H1 (cell line): ENCODE measurements around the gene CPNE4. TPM values are rescaled to one million over a fixed set of nuclear protein-coding genes. Genes with fewer than 3 reads are reported as not detected.
"Not testable (repeated sequence)": the region's sequence is repeated elsewhere in the genome, so short reads cannot be mapped to it uniquely, and the experiment has no call there.

Experiments
- CTCF ChIA-PET: fragments of 300-600 bp; sonication (Branson Sonifier 250); formaldehyde crosslinking; loops from one replicate; lab custom pipeline; 2021; ENCODE audit not compliant: partially characterized antibody; lab: Charles Lee
- POLR2A ChIA-PET: fragments of 300-600 bp; sonication (Branson Sonifier 250); formaldehyde crosslinking; loops from one replicate; lab custom pipeline; 2021; ENCODE audit warnings: inconsistent platforms; ENCODE audit not compliant: partially characterized antibody; lab: Charles Lee
- DNase-seq, 2 experiments: peaks; one replicate each; pipeline versions ENCODE4 v3.0.0 to v3.0.0-alpha.2; 2010 to 2022; ENCODE audit warnings: low spot score in 2 of 2, low read depth in 1 of 2, mixed read lengths in 1 of 2
- FAIRE-seq: peaks from 2 replicates; lab custom pipeline; 2011; peaks lifted over from hg19 to GRCh38; lab: Jason Lieb, UNC
- H2AFZ ChIP-seq: 2 replicates; pipeline ENCODE4 v1.8.1; 2012; ENCODE audit warnings: low read length, inconsistent platforms
- H2AK5ac ChIP-seq: 2 replicates; pipeline ENCODE4 v1.6.1; 2013; ENCODE audit warnings: low read depth, low read length
- H2BK120ac ChIP-seq: replicated peaks from 2 replicates; pipeline ENCODE3; 2013; ENCODE audit warnings: low read depth, low read length, inconsistent platforms
- H2BK12ac ChIP-seq: 2 replicates; pipeline ENCODE4 v1.6.1; 2013; ENCODE audit warnings: low read depth, low read length
- H2BK15ac ChIP-seq: 2 replicates; pipeline ENCODE4 v1.6.1; 2013; ENCODE audit warnings: low read length
- H2BK20ac ChIP-seq: 2 replicates; pipeline ENCODE4 v1.6.1; 2013; ENCODE audit warnings: low read length
- H2BK5ac ChIP-seq: 2 replicates; pipeline ENCODE4 v1.6.1; 2013; ENCODE audit warnings: low read depth, low read length
- H3K14ac ChIP-seq: 2 replicates; pipeline ENCODE4 v1.6.1; 2013; ENCODE audit warnings: inconsistent platforms; ENCODE audit not compliant: insufficient read length
- H3K18ac ChIP-seq: 2 replicates; pipeline ENCODE4 v1.6.1; 2013; ENCODE audit warnings: low read length; ENCODE audit errors: extremely low read depth
- H3K23ac ChIP-seq: 2 replicates; pipeline ENCODE4 v1.6.1; 2013; ENCODE audit warnings: inconsistent platforms; ENCODE audit not compliant: insufficient read length
- H3K23me2 ChIP-seq: 2 replicates; pipeline ENCODE4 v1.6.1; 2013; ENCODE audit warnings: low read depth, low read length
- H3K27ac ChIP-seq: 2 replicates; pipeline ENCODE4 v1.6.1; 2011; ENCODE audit warnings: low read depth, low read length, inconsistent platforms
- H3K27me3 ChIP-seq, 4 experiments: replicated peaks in 1 of 4; 1 replicate in 1 of 4; 2 replicates in 3 of 4; pipeline versions ENCODE4 v1.6.1 to v1.8.1; 2011 to 2013; ENCODE audit warnings: low read length in 3 of 4, mild to moderate bottlenecking in 3 of 4, inconsistent platforms in 2 of 4, mixed read lengths in 2 of 4, moderate library complexity in 1 of 4; ENCODE audit not compliant: control insufficient read depth in 3 of 4, insufficient read depth in 3 of 4; ENCODE audit errors: extremely low read depth in 1 of 4
- H3K36me3 ChIP-seq, 4 experiments: 2 replicates each; pipeline versions ENCODE4 v1.6.1 to v1.8.1; 2011 to 2013; ENCODE audit warnings: mild to moderate bottlenecking in 4 of 4, low read length in 3 of 4, moderate library complexity in 2 of 4, control low read depth in 1 of 4, inconsistent platforms in 1 of 4; ENCODE audit not compliant: insufficient read depth in 4 of 4, control insufficient read depth in 2 of 4
- H3K4ac ChIP-seq: replicated peaks from 2 replicates; pipeline ENCODE3; 2013; ENCODE audit warnings: low read length, low read depth, mixed read lengths, inconsistent platforms; ENCODE audit not compliant: insufficient read length
- H3K4me1 ChIP-seq, 4 experiments: replicated peaks in 1 of 4; 1 replicate in 1 of 4; 2 replicates in 3 of 4; pipeline versions ENCODE4 v1.6.1 to v1.8.1; 2011 to 2013; ENCODE audit warnings: low read length in 3 of 4, inconsistent platforms in 2 of 4, mixed read lengths in 1 of 4; ENCODE audit not compliant: insufficient read depth in 4 of 4, control insufficient read depth in 3 of 4
- H3K4me2 ChIP-seq, 2 experiments: 2 replicates each; pipeline versions ENCODE4 v1.6.1 to v1.8.1; 2011 to 2013; ENCODE audit warnings: low read depth in 2 of 2, low read length in 2 of 2, control low read depth in 1 of 2, inconsistent platforms in 1 of 2, mild to moderate bottlenecking in 1 of 2; ENCODE audit not compliant: insufficient read depth in 1 of 2
- H3K4me3 ChIP-seq, 4 experiments: fragments of 200-600, 300-600 bp in 1 of 4; sonication (generic), shearing (Covaris generic), sonication (Bioruptor Twin) in 1 of 4; 2 replicates each; pipeline versions ENCODE4 v1.5.1 to v1.8.1; 2011 to 2016; ENCODE audit warnings: low read length in 4 of 4, low read depth in 3 of 4, control low read depth in 2 of 4, inconsistent platforms in 2 of 4, mild to moderate bottlenecking in 2 of 4, mixed read lengths in 1 of 4, moderate library complexity in 1 of 4; ENCODE audit not compliant: insufficient read depth in 2 of 4; ENCODE audit errors: extremely low read depth in 1 of 4
- H3K56ac ChIP-seq: replicated peaks from 2 replicates; pipeline ENCODE3; 2013; ENCODE audit warnings: low read depth, mild to moderate bottlenecking, mixed read lengths, low read length, inconsistent platforms; ENCODE audit not compliant: insufficient read length
- H3K79me1 ChIP-seq: 2 replicates; pipeline ENCODE4 v1.6.1; 2013; ENCODE audit warnings: low read depth, low read length, control low read depth
- H3K79me2 ChIP-seq, 2 experiments: 2 replicates each; pipeline versions ENCODE4 v1.6.1 to v1.8.1; 2012 to 2013; ENCODE audit warnings: low read length in 2 of 2, mild to moderate bottlenecking in 2 of 2, inconsistent platforms in 1 of 2; ENCODE audit not compliant: insufficient read depth in 2 of 2, control insufficient read depth in 1 of 2
- H3K9ac ChIP-seq, 4 experiments: replicated peaks in 1 of 4; 1 replicate in 1 of 4; 2 replicates in 3 of 4; pipeline versions ENCODE4 v1.6.1 to v1.8.1; 2011 to 2013; ENCODE audit warnings: low read depth in 3 of 4, low read length in 3 of 4, control low read depth in 2 of 4, mild to moderate bottlenecking in 2 of 4, moderate library complexity in 2 of 4, inconsistent platforms in 1 of 4; ENCODE audit errors: extremely low read depth in 1 of 4
- H3K9me3 ChIP-seq, 2 experiments: 2 replicates each; pipeline versions ENCODE4 v1.6.1 to v1.8.1; 2012 to 2013; ENCODE audit warnings: mild to moderate bottlenecking in 2 of 2, moderate library complexity in 2 of 2, control low read depth in 1 of 2, inconsistent platforms in 1 of 2, low read depth in 1 of 2, low read length in 1 of 2, mixed read lengths in 1 of 2; ENCODE audit not compliant: insufficient read depth in 2 of 2
- H4K20me1 ChIP-seq, 2 experiments: replicated peaks in 1 of 2; 2 replicates each; pipeline versions ENCODE3 to v1.8.1; 2011 to 2013; ENCODE audit warnings: inconsistent platforms in 2 of 2, low read length in 2 of 2, mild to moderate bottlenecking in 1 of 2; ENCODE audit not compliant: insufficient read depth in 2 of 2, control insufficient read depth in 1 of 2
- H4K5ac ChIP-seq: 2 replicates; pipeline ENCODE4 v1.6.1; 2013; ENCODE audit warnings: low read length, low read depth, mixed read lengths, inconsistent platforms; ENCODE audit not compliant: insufficient read length
- H4K8ac ChIP-seq: 2 replicates; pipeline ENCODE4 v1.8.0; 2013; ENCODE audit warnings: mild to moderate bottlenecking, moderate library complexity, low read length, inconsistent platforms; ENCODE audit not compliant: insufficient read depth; ENCODE audit errors: extremely low read depth
- H4K91ac ChIP-seq: replicated peaks from 2 replicates; pipeline ENCODE3; 2013; ENCODE audit warnings: low read length, mixed read lengths, inconsistent platforms; ENCODE audit not compliant: insufficient read length
- WGBS, 2 experiments: shearing (Covaris generic) in 1 of 2; methylation state at CpG; one replicate each; pipeline versions ENCODE4 v1.1.6 to v1.1.7; 2013 to 2015; ENCODE audit warnings: low lambda C conversion rate in 2 of 2, mixed read lengths in 2 of 2, inconsistent platforms in 1 of 2, low coverage in 1 of 2, missing lambda C conversion rate in 1 of 2; ENCODE audit not compliant: insufficient replicate concordance in 2 of 2, insufficient coverage in 1 of 2, insufficient read length in 1 of 2; ENCODE audit errors: extremely low coverage in 1 of 2, missing lambda C conversion rate in 1 of 2; 5-methylcytosine and 5-hydroxymethylcytosine counted together
- polyA plus RNA-seq, 7 experiments: library from polyadenylated mRNA; depleted of rRNA in 3 of 7; stranded (reverse) in 5 of 7; unstranded in 2 of 7; fragments of >200 nt in 5 of 7; fragments of 200-250 nt in 2 of 7; gene quantifications; 1 replicate in 5 of 7; 2 replicates in 1 of 7; 4 replicates in 1 of 7; pipeline versions ENCODE4 v1.2.1 to v1.2.3, GENCODE V29; 2011 to 2013; ENCODE audit warnings: missing spikeins in 2 of 7, mixed read lengths in 2 of 7
- total RNA-seq: library from RNA; stranded (reverse); fragmentation: NEBNext Ultra II Directional; extraction: Animal tissue kit (Norgen Biotek cat#: 25700); gene quantifications from 2 replicates; pipeline ENCODE4 v1.2.1, GENCODE V29; 2021

CPNE4 gene
- total and polyA plus RNA-seq, 2 of the 8 experiments (the other 6 are each of a cell fraction or from before 2014, with no cell fraction given) = 0.82 to 3.8 TPM

- H3K56ac ChIP-seq, H4K91ac ChIP-seq, H3K79me2 ChIP-seq, H2BK15ac ChIP-seq, H2AK5ac ChIP-seq, H3K23me2 ChIP-seq, H3K36me3 ChIP-seq, H3K23ac ChIP-seq, H3K14ac ChIP-seq, H4K5ac ChIP-seq, H3K27ac ChIP-seq, H3K27me3 ChIP-seq, H3K9ac ChIP-seq, H2BK5ac ChIP-seq, H3K9me3 ChIP-seq, H4K20me1 ChIP-seq, FAIRE-seq, H3K4me3 ChIP-seq, H3K4ac ChIP-seq, POLR2A ChIA-PET, H2BK120ac ChIP-seq, H3K4me1 ChIP-seq, DNase-seq, H3K79me1 ChIP-seq, H4K8ac ChIP-seq, H2BK20ac ChIP-seq, H3K18ac ChIP-seq: not testable (repeated sequence)
- peak overlapping the region in 1 of 2 experiments; percentile 17; a peak in 1 of 4 replicates for H3K4me2 ChIP-seq
- H2BK12ac ChIP-seq = 0 out of 2 replicates have a peak overlapping the region, but pooled peaks have one; percentile 50
- 69% methylated on average over 8 of the region's 8 CpGs; no CpG with 5 or more reads in 1 of the 2 experiments for WGBS, 2 experiments
- CTCF ChIA-PET = interaction anchor here (1.1 to 1.3 kb wide), 4 partner anchors 45 to 247 kb away, joined by 3 to 5 read pairs (median 4); no protein-coding TSS in a partner anchor
- H2AFZ ChIP-seq = peak overlapping the region; percentile 85
Measured at GRCh38 chr3:131963442-131963841, 71.4 kb downstream of the CPNE4 start.
